ACHN (cell line): ENCODE measurements around the gene DENND1A.

ENCODE experiments used
- DNase-seq: peaks from one replicate; pipeline ENCODE4 v3.0.0-alpha.2; 2015
- in situ Hi-C: cut with HindIII; loops from 2 replicates; pipeline ENCODE4 v1.10.0; 2017; ENCODE audit warnings: low sequenced_read_pairs, low pct_ligation_motif_present, low pct_unique_long_range_greater_than_20kb

Gene DENND1A

GRCh38 chr9:123364241-123364824, 565.6 kb downstream of the DENND1A start:
- peak; percentile 37 for DNase-seq
- in situ Hi-C loops, result no loop called here

- in situ Hi-C loops, result no loop called here
- no peak for DNase-seq
Observed at GRCh38 chr9:123362856-123363255, 567.1 kb downstream of the DENND1A start.

GRCh38 chr9:123361731-123362510, 568.0 kb downstream of the DENND1A start:
- in situ Hi-C loops, result no loop called here
- DNase-seq, result no peak

- no peak for DNase-seq
- in situ Hi-C loops, result no loop called here
Observed at GRCh38 chr9:123361086-123361730, 568.7 kb downstream of the DENND1A start.

DNA sequence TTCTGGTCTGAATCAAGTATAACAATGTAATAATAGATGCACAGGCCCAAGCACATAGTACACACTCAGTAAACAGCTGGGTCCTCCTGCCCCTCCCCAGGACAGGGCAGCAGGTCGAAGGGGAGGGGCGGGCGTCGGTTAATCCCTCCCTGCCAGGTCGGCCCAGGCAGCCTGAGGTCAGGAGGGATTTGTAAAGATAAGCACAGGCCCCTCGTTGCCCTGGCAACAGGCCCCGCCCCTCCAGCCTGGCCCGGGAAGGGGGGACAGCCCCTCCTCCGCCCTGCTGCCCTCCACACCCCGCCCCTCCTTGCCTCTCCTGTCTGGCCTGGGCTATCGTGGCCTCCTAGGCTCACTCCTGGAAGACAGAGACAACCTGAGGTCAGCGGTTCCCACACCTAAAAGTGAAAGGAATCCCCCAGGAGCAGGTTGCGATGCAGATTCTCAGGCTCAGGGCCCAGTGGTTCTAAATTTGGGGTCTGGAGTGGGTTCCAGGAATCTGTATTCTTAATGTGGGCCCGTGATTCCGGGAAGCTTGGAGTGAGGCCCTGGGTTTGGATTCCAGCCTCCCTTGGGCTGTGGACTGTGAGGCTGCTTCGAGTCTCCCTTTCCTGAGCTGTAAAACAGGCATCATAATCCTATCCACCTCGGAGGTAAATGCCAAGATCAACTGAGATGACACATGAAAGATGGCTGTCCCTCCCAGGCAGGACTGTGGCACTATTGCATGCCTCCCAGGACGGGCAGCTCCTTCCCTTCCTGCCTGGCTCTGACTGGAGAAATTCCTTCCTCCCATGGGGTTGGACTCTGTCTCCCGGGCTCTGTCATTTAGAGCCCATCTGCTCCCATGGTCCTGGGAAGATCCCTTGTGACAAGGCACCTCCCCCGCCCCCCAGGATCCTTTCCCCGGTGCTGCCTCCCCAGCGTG, 569.5 kb downstream of the DENND1A start:
- no peak for DNase-seq
- in situ Hi-C loops, result no loop called here

DNA sequence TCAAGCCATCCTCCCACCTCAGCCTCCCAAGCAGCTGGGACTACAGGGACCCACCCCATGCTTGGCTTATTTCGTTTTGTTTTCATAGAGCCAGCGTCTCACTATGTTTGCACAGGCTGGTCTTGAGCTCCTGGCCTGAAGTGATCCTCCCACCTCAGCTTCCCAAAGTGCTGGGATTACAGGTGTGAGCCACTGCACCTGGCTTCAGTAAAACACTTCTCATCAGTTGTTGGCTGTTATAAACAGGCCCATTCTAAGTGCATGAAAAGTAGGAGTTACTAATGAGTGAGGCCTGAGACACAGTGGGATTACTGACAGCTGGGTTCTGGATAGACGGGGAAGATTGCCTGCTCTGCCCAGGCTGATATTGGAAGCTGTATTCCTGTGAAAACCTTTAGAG, 570.4 kb downstream of the DENND1A start:
- in situ Hi-C loops, result no loop called here
- no peak for DNase-seq

GRCh38 chr9:123359106-123359505, 570.8 kb downstream of the DENND1A start:
- in situ Hi-C loops, result no loop called here
- no peak for DNase-seq

DNA sequence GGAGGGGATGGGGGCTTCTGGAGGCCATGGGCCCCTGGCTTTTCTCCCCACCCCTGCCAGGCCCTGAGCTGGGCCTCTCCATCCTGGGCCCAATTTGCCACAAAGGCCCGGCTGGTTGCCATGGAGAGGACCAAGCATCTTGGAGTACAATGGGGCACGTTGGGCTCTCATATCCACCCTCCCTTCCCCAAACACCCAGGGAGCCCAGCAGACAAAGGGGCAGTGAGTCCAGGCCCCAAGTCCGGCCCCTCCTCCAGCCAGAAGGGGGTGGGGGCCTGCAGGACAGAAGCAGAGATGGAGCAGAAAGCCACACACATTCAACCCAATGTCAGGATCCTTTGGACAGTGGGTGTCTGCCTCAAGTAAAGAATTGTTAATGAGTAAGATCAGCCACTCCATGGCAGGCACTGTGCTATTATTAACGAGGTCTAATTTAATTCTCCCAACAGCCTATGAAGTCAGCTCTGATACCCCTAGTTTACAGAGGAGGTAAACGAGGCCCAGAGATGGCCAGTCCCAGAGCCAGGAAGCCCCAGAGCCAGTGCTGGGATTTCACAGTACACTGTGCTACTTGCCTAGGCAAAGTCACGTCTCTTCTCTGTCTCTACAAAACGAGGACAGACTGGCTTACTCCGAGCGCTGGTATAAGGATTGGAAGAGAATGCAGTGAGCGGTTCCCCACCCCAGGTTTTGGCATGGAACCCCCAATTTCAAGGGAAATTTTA, 571.6 kb downstream of the DENND1A start:
- in situ Hi-C loops, result no loop called here
- DNase-seq, result no peak

GRCh38 chr9:123357743-123358059, 572.2 kb downstream of the DENND1A start:
- in situ Hi-C loops, result no loop called here
- no peak for DNase-seq

- no peak for DNase-seq
- in situ Hi-C loops, result no loop called here
Observed at GRCh38 chr9:123356851-123357742, 572.8 kb downstream of the DENND1A start.

- in situ Hi-C loops, result no loop called here
- no peak for DNase-seq
Observed at GRCh38 chr9:123355761-123356431, 574.0 kb downstream of the DENND1A start, which contains the start of gene CRB2. TSS of gene CRB2 (plus strand) at chr9:123356197. CDS start at chr9:123356261, 64 bp downstream.

DNA sequence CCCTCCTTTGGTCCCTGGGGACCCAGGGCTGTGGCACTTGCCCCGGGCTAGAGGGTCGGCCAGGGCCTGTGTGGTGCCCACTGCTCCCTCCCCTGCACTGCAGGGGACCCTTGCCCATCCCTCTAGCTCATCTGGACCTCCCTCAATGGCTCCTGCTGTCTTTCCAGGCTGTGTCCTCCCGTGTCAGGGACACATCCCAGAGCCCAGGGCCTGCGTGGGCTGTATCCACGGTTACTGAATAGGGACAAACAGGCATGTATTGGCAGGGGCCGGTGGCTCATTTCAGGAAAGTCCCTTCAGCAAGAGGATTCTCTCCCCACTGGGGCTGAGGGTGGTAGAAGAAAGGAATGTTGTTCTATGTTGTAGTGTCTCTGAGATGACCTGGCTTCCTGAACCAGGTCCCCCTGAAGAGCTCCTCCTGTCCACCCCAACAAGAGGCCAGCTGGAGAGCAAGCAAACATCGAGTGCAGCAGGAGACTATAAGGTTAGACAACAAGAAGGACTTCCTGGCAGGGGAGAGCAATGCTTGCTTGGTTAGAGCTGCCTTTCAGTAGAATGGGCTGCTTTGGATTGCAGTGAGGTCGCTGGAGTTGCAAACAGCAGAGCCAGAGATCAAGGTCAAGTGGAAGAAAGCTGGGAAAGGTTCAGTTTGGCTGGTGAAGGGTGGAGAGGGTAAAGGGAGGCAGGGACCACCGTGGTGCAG, 575.0 kb downstream of the DENND1A start:
- in situ Hi-C loops, result no loop called here
- DNase-seq, result no peak

- DNase-seq, result peak; percentile 53
- in situ Hi-C loops, result no loop called here
Observed at GRCh38 chr9:123353984-123354591, 575.8 kb downstream of the DENND1A start.

DNA sequence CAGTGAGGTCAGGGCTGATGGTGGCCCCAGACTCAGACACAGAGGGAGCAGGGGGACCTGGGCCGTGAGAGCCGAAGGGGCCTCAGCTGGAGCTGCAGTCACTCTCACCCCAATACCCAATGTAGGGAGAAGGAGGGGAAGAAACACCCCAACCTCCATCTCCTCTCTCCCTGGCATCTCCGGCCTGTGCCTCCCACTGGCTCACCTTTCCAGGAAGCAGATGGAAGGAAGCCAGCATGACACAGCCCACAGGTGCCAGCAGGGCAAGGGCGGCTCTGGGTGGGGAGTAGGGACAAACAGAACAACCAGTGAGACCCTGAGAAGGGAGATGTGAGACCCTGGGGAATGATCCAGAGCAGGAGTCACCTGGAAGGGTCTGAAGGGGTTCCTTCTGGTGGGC, 576.9 kb downstream of the DENND1A start:
- in situ Hi-C loops, result no loop called here
- no peak for DNase-seq

GRCh38 chr9:123350590-123351310, 579.2 kb downstream of the DENND1A start:
- DNase-seq, result peak; percentile 48
- in situ Hi-C loops, result no loop called here
